Panc1 (cell line): ENCODE results near the gene NEK2. TPM values are rescaled to one million over a fixed set of nuclear protein-coding genes. Genes with fewer than 3 reads are reported as not detected.

Source experiments
- ATAC-seq: fragments of 200-7000 bp; cut with Tn5 transposase; 2 replicates; pipeline ENCODE4 v1.9.1; 2020; ENCODE audit warnings: mild to moderate bottlenecking, moderate library complexity
- BruUV-seq: library from RNA; stranded (reverse); fragments of 400-500 nt; replicated peaks from 2 replicates; lab custom pipeline; 2021; lab: Mats Ljungman, UMichigan
- CTCF ChIA-PET: fragments of 300-600 bp; sonication (Branson Sonifier 250); formaldehyde crosslinking; loops from one replicate; lab custom pipeline; 2022; ENCODE audit warnings: antibody characterized with exemption; lab: Charles Lee
- POLR2A ChIA-PET: fragments of 300-600 bp; sonication (Branson Sonifier 250); formaldehyde crosslinking; loops from one replicate; lab custom pipeline; 2022; ENCODE audit warnings: antibody characterized with exemption; lab: Charles Lee
- DNase-seq: peaks from one replicate; pipeline ENCODE4 v3.0.0-alpha.2; 2010; ENCODE audit warnings: low read depth, low spot score
- H3K27ac ChIP-seq: 2 replicates; pipeline ENCODE4 v1.5.1; 2011; ENCODE audit warnings: mild to moderate bottlenecking, low read length, inconsistent platforms
- H3K27me3 ChIP-seq: fragments of 200-500 bp; sonication (Bioruptor generic); 2 replicates; pipeline ENCODE4 v1.6.0; 2014; ENCODE audit warnings: low read length, inconsistent platforms; ENCODE audit not compliant: control insufficient read depth, insufficient read depth
- H3K36me3 ChIP-seq: fragments of 200-500 bp; sonication (Bioruptor generic); 2 replicates; pipeline ENCODE4 v1.5.1; 2014; ENCODE audit warnings: inconsistent platforms, mild to moderate bottlenecking, low read length, moderate library complexity; ENCODE audit not compliant: control insufficient read depth, insufficient read depth
- H3K4me1 ChIP-seq: 2 replicates; pipeline ENCODE4 v1.5.1; 2011; ENCODE audit warnings: inconsistent platforms, mild to moderate bottlenecking, low read length, moderate library complexity; ENCODE audit not compliant: control insufficient read depth, insufficient read depth
- H3K4me3 ChIP-seq, 2 experiments: 2 replicates each; pipeline ENCODE4 v1.5.1; 2011 to 2012; ENCODE audit warnings: low read depth in 2 of 2, low read length in 2 of 2, mild to moderate bottlenecking in 2 of 2, inconsistent platforms in 1 of 2, moderate library complexity in 1 of 2
- H3K9me3 ChIP-seq: fragments of 200-500 bp; sonication (Bioruptor generic); 2 replicates; pipeline ENCODE4 v1.5.1; 2014; ENCODE audit warnings: low read depth, mild to moderate bottlenecking, inconsistent platforms, low read length, moderate library complexity; ENCODE audit not compliant: control insufficient read depth, insufficient read depth
- CTCF ChIP-seq: fragments of 450-650 bp; IDR thresholded peaks from 2 replicates; pipeline ENCODE4 v1.5.1; 2017; ENCODE audit warnings: mild to moderate bottlenecking
- POLR2AphosphoS5 ChIP-seq: IDR thresholded peaks from 2 replicates; pipeline ENCODE4 v1.6.1; 2012; ENCODE audit warnings: mild to moderate bottlenecking, low read depth, low read length, moderate library complexity
- REST ChIP-seq, 2 experiments: IDR thresholded peaks; 2 replicates each; pipeline ENCODE4 v1.6.1; 2011 to 2012; ENCODE audit warnings: low read depth in 2 of 2, control low read depth in 1 of 2, low read length in 1 of 2, mild to moderate bottlenecking in 1 of 2, moderate library complexity in 1 of 2; ENCODE audit not compliant: insufficient read depth in 1 of 2
- SIN3A ChIP-seq: IDR thresholded peaks from 2 replicates; pipeline ENCODE4 v1.6.1; 2012; ENCODE audit warnings: low read depth, mild to moderate bottlenecking, low read length, moderate library complexity, borderline replicate concordance; ENCODE audit not compliant: insufficient read depth
- TCF7L2 ChIP-seq: IDR thresholded peaks from 2 replicates; pipeline ENCODE4 v1.6.1; 2011; ENCODE audit warnings: mild to moderate bottlenecking, low read depth, low read length, inconsistent platforms
- in situ Hi-C: cut with HindIII; loops from 2 replicates; pipeline ENCODE4 v1.10.0; 2016; ENCODE audit warnings: low sequenced_read_pairs, low pct_unique_long_range_greater_than_20kb
- intact Hi-C: fragments of 100-400 bp; cut with micrococcal nuclease; formaldehyde crosslinking; loops from one replicate; pipeline ENCODE4 v1.10.0; 2022; ENCODE audit not compliant: unreplicated experiment
- total RNA-seq: library from RNA; stranded (reverse); gene quantifications from one replicate; pipeline ENCODE4 v1.2.1, GENCODE V29; 2021; ENCODE audit not compliant: unreplicated experiment

The NEK2 gene
- total RNA-seq, 1 experiment from 2014 or later, result 34.4 TPM

- in situ Hi-C loops (no loop called here), intact Hi-C loops (no loop called here)
- no peak for TF ChIP-seq TCF7L2
- TF ChIP-seq SIN3A, result no peak
- no peak for TF ChIP-seq CTCF
- no peak for TF ChIP-seq POLR2AphosphoS5
- no peak for TF ChIP-seq REST (IDR thresholded peaks at IDR 0.05; ENCODE audit: insufficient read depth in 1 of 2, low read depth in 2 of 2, low read length in 1 of 2)
- Histone ChIP-seq H3K27me3 (no peaks in the 10 kb centered on the region), H3K36me3 (no peaks in the 10 kb centered on the region), H3K9me3 (no peaks in the 10 kb centered on the region), H3K4me1 (peaks cover 33% of the 10 kb centered on the region), H3K4me3 (no peak overlapping the region), H3K27ac (peak overlapping the region; percentile 61)
- ChIA-PET POLR2A (no interaction called here), CTCF (no interaction called here)
- DNase-seq, result no peak
- ATAC-seq, result no peak
- BruUV-seq, result no TSS peak
Observed at GRCh38 chr1:211704543-211704942, 29.1 kb upstream of the NEK2 start.

GRCh38 chr1:211703812-211704537 lies 28.6 kb upstream of the NEK2 start:
- Histone ChIP-seq H3K9me3 (no peaks in the 10 kb centered on the region), H3K27me3 (no peaks in the 10 kb centered on the region), H3K27ac (peak overlapping the region; percentile 61), H3K4me1 (peaks cover 36% of the 10 kb centered on the region), H3K4me3 (no peak overlapping the region), H3K36me3 (no peaks in the 10 kb centered on the region)
- no TSS peak for BruUV-seq
- TF ChIP-seq REST (IDR thresholded peaks at IDR 0.05; ENCODE audit: insufficient read depth in 1 of 2, low read depth in 2 of 2, low read length in 1 of 2) (no peak), POLR2AphosphoS5 (no peak), TCF7L2 (no peak), CTCF (no peak), SIN3A (no peak)
- ChIA-PET CTCF (interaction anchor here (0.6 kb wide), 1 partner anchor 83 kb away, joined by 6 read pairs; no protein-coding TSS in a partner anchor), POLR2A (no interaction called here)
- DNase-seq, result no peak
- in situ Hi-C loops, result no loop called here
- intact Hi-C loops, result no loop called here
- no peak for ATAC-seq
